Lower leg skin (tissue), 4 donors: Measurements from ENCODE around the gene ZSCAN5A. TPM values are rescaled to one million over a fixed set of nuclear protein-coding genes. Genes with fewer than 3 reads are reported as not detected.

ENCODE experiments used
- DNase-seq, 2 donors: peaks; one replicate each; pipeline ENCODE4 v3.0.0-alpha.2; 2019; ENCODE audit warnings: low spot score in 2 of 2
- H3K4me3 ChIP-seq: fragments of 200-600 bp; sonication (generic); 2 replicates; pipeline ENCODE4 v1.5.1; 2017; ENCODE audit warnings: mild to moderate bottlenecking, low read depth; ENCODE audit not compliant: poor library complexity, severe bottlenecking
- CTCF ChIP-seq, 3 donors: fragments of 450-650 bp; IDR thresholded peaks; one replicate each; pipeline ENCODE4 v1.5.1; 2016; ENCODE audit warnings: antibody characterized with exemption in 3 of 3, mild to moderate bottlenecking in 3 of 3, moderate library complexity in 2 of 3
- POLR2A ChIP-seq, 2 donors: fragments of 450-650 bp; IDR thresholded peaks; one replicate each; pipeline ENCODE4 v1.6.1; 2016 to 2017; ENCODE audit warnings: antibody characterized with exemption in 2 of 2, mild to moderate bottlenecking in 1 of 2, moderate library complexity in 1 of 2
- WGBS, 2 donors: methylation state at CpG; one replicate each; pipeline ENCODE4 v1.1.5; 2018; 5-methylcytosine and 5-hydroxymethylcytosine counted together
- intact Hi-C: fragments of 100-400 bp; cut with DNase I; formaldehyde crosslinking; loops from one replicate; pipeline ENCODE4 v1.15.0; 2023; ENCODE audit warnings: low total_unique reads
- total RNA-seq, 4 donors: library from RNA; depleted of rRNA; stranded (reverse); fragments of >200 nt; gene quantifications; one replicate each; pipeline ENCODE4 v1.1.0, GENCODE V29; 2016

The ZSCAN5A gene
- total RNA-seq, 4 donors from 2014 or later: 2.4 to 7.6 (median 4.9) TPM

GRCh38 chr19:56282809-56283208, 31.8 kb downstream of the ZSCAN5A start:
- no peak for DNase-seq
- WGBS, 2 donors: 86 to 96% methylated on average over 4 of the region's 4 CpGs
- intact Hi-C loops: no loop called here
- TF ChIP-seq POLR2A (IDR thresholded peaks at IDR 0.05): no peak
- TF ChIP-seq CTCF (IDR thresholded peaks at IDR 0.05): no peak
- H3K4me3 ChIP-seq: no peak overlapping the region

GRCh38 chr19:56273563-56274117, 41.0 kb downstream of the ZSCAN5A start:
- no peak for DNase-seq

GRCh38 chr19:56272161-56272798, 42.4 kb downstream of the ZSCAN5A start, which contains the start of gene EDDM13:
Gene EDDM13 (plus strand): TSS chr19:56272748. CDS start chr19:56272835, 87 bp downstream.
- WGBS, 2 donors: 91 to 94% methylated on average over 6 of the region's 6 CpGs
- DNase-seq: no peak
- H3K4me3 ChIP-seq: no peak within 1 kb of the TSS
- TF ChIP-seq POLR2A (IDR thresholded peaks at IDR 0.05) (no peak), CTCF (IDR thresholded peaks at IDR 0.05) (no peak)
- intact Hi-C loops: no loop called here

More at GRCh38 chr19:56273563-56274117, 41.0 kb downstream of the ZSCAN5A start:
- no peak for TF ChIP-seq POLR2A (IDR thresholded peaks at IDR 0.05)
- TF ChIP-seq CTCF (IDR thresholded peaks at IDR 0.05): no peak
- intact Hi-C loops: no loop called here
- WGBS, 2 donors: 52 to 53% methylated on average over 6 of the region's 6 CpGs
- no peak overlapping the region for H3K4me3 ChIP-seq

GRCh38 chr19:56271151-56271550, 43.5 kb downstream of the ZSCAN5A start:
- no peak for TF ChIP-seq POLR2A (IDR thresholded peaks at IDR 0.05)
- TF ChIP-seq CTCF (IDR thresholded peaks at IDR 0.05): no peak
- WGBS, 2 donors: 83 to 95% methylated on average over 6 of the region's 6 CpGs
- H3K4me3 ChIP-seq: no peak overlapping the region
- no peak for DNase-seq
- intact Hi-C loops: no loop called here

GRCh38 chr19:56270676-56271075, 44.0 kb downstream of the ZSCAN5A start:
- intact Hi-C loops: no loop called here
- H3K4me3 ChIP-seq: no peak overlapping the region
- no peak for TF ChIP-seq CTCF (IDR thresholded peaks at IDR 0.05)
- no peak for TF ChIP-seq POLR2A (IDR thresholded peaks at IDR 0.05)
- 81 to 86% methylated on average over 3 of the region's 3 CpGs for WGBS, 2 donors
- DNase-seq: no peak
